Measurements from ENCODE around the gene GCFC2. TPM values are rescaled to one million over a fixed set of nuclear protein-coding genes. Genes with fewer than 3 reads are reported as not detected.

The GCFC2 gene
- total RNA-seq, 1 experiment from 2014 or later: 18.3 TPM

DNA sequence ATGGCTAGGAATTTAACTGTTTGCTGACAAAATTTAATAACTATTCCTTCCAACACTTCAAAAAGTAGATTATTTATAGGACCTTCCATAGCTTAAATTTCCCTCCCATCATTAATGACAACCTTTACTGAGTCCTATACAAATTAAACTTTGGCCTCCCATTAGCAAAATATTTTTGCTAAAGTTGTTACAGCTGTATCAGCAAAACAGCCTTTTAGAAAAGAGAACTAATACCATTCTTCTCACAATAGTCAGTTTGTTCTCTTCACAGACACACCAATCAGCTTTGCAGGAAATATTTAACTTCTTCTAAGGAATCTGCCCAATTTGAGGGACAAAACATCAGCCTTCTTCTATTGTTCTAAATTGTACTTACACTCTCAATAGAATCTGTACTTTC, 12.0 kb upstream of the GCFC2 start:
- Histone ChIP-seq H2BK12ac (ENCODE audit: insufficient read length, low read depth, low read length) (no peak overlapping the region), H3K4me2 (ENCODE audit: insufficient read depth, insufficient read length, low read length) (no peak overlapping the region), H3K56ac (ENCODE audit: insufficient read length, low read depth, low read length) (no peak overlapping the region), H2BK15ac (ENCODE audit: low read depth, low read length) (no peak overlapping the region), H4K8ac (replicated peaks; ENCODE audit: insufficient read length, low read depth, low read length) (no peak overlapping the region), H3K4ac (ENCODE audit: low read depth, low read length) (no peak overlapping the region), H3K79me2 (ENCODE audit: insufficient read depth, low read length) (no peaks in the 10 kb centered on the region), H4K91ac (ENCODE audit: insufficient read length, low read depth, low read length) (no peak overlapping the region), H2BK5ac (ENCODE audit: insufficient read length, low read length) (no peak overlapping the region), H3K14ac (ENCODE audit: insufficient read depth, low read length) (no peak overlapping the region), H3K9ac (ENCODE audit: extremely low read depth, insufficient read length, low read length) (no peak overlapping the region), H3K23me2 (ENCODE audit: insufficient read length, low read depth, low read length, poor library complexity, severe bottlenecking) (no peaks in the 10 kb centered on the region), H2AK5ac (ENCODE audit: insufficient read length, low read length) (no peak overlapping the region), H4K5ac (ENCODE audit: insufficient read length, low read depth, low read length) (no peak overlapping the region), H2BK120ac (ENCODE audit: low read depth, low read length, poor library complexity, severe bottlenecking) (no peak overlapping the region), H3K79me1 (ENCODE audit: insufficient read depth, low read depth, low read length, poor library complexity, severe bottlenecking) (no peaks in the 10 kb centered on the region), H4K20me1 (ENCODE audit: control insufficient read depth, insufficient read depth, insufficient read length) (no peaks in the 10 kb centered on the region), H3K9me3 (ENCODE audit: control insufficient read depth, low read depth, low read length) (no peaks in the 10 kb centered on the region), H2BK20ac (ENCODE audit: low read depth, low read length, poor library complexity, severe bottlenecking) (no peak overlapping the region), H3K4me1 (ENCODE audit: insufficient read depth, low read length) (no peaks in the 10 kb centered on the region), H3K23ac (ENCODE audit: insufficient read length, low read depth, low read length) (no peak overlapping the region), H3K27ac (ENCODE audit: insufficient read length, low read depth, low read length) (no peak overlapping the region), H3T11ph (ENCODE audit: low read length) (no peak overlapping the region), H3K27me3 (ENCODE audit: insufficient read depth, low read length) (no peaks in the 10 kb centered on the region), H3K18ac (ENCODE audit: insufficient read length, low read depth, low read length) (no peak overlapping the region), H2AFZ (ENCODE audit: low read length) (no peak overlapping the region)
- H3K9me3 Mint-ChIP-seq: peaks cover 5 to 6% of the 10 kb centered on the region in 2 experiments; a peak in 4 of 5 replicates
- no peaks in the 10 kb centered on the region for H3K27me3 Mint-ChIP-seq (ENCODE audit: low read depth)
- no peaks in the 10 kb centered on the region for H3K4me1 Mint-ChIP-seq
- no peak overlapping the region for H3K4me3 Mint-ChIP-seq
- DNase-seq: no peak
- TF ChIP-seq, protein P1, sequence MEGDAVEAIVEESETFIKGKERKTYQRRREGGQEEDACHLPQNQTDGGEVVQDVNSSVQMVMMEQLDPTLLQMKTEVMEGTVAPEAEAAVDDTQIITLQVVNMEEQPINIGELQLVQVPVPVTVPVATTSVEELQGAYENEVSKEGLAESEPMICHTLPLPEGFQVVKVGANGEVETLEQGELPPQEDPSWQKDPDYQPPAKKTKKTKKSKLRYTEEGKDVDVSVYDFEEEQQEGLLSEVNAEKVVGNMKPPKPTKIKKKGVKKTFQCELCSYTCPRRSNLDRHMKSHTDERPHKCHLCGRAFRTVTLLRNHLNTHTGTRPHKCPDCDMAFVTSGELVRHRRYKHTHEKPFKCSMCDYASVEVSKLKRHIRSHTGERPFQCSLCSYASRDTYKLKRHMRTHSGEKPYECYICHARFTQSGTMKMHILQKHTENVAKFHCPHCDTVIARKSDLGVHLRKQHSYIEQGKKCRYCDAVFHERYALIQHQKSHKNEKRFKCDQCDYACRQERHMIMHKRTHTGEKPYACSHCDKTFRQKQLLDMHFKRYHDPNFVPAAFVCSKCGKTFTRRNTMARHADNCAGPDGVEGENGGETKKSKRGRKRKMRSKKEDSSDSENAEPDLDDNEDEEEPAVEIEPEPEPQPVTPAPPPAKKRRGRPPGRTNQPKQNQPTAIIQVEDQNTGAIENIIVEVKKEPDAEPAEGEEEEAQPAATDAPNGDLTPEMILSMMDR (conservative IDR thresholded peaks at IDR 0.05): no peak
- no peak overlapping the region for H3K27ac Mint-ChIP-seq
- peaks cover 0 to 8% (median 3%) of the 10 kb centered on the region in 3 experiments; a peak in 2 of 7 replicates for H3K36me3 Mint-ChIP-seq (ENCODE audit: insufficient read depth in 1 of 3, low read depth in 3 of 3)
